Ovary (tissue), 9 donors: ENCODE results near the gene ACAP3. TPM values are rescaled to one million over a fixed set of nuclear protein-coding genes. Genes with fewer than 3 reads are reported as not detected.

Source experiments
- DNase-seq, 5 donors: peaks; one replicate each; pipeline ENCODE4 v3.0.0-alpha.2; 2019 to 2020
- H3K27ac ChIP-seq, 2 donors: fragments of 200-600 bp; one replicate each; pipeline versions ENCODE4 v1.5.1 to v1.8.0; 2019 to 2022
- H3K27me3 ChIP-seq: fragments of 200-600 bp; one replicate; pipeline ENCODE4 v1.8.0; 2022
- H3K36me3 ChIP-seq: fragments of 200-600 bp; sonication (generic); one replicate; pipeline ENCODE4 v1.5.1; 2019
- H3K4me1 ChIP-seq: one replicate; pipeline ENCODE4 v1.8.1; 2013; ENCODE audit warnings: mild to moderate bottlenecking, moderate library complexity; ENCODE audit not compliant: insufficient read depth
- H3K4me3 ChIP-seq: fragments of 200-600 bp; sonication (generic); one replicate; pipeline ENCODE4 v1.5.1; 2017
- H3K9me3 ChIP-seq, 2 donors: fragments of 200-600 bp in 1 of 2; sonication (generic) in 1 of 2; one replicate each; pipeline versions ENCODE4 v1.5.1 to v1.8.1; 2013 to 2019; ENCODE audit warnings: mild to moderate bottlenecking in 1 of 2, moderate library complexity in 1 of 2
- CTCF ChIP-seq, 3 donors: fragments of 450-650 bp in 2 of 3; fragments of 200-600 bp in 1 of 3; IDR thresholded peaks; one replicate each; pipeline versions ENCODE4 v1.5.1 to v1.8.0; 2016 to 2022; ENCODE audit warnings: antibody characterized with exemption in 3 of 3, mild to moderate bottlenecking in 1 of 3
- EP300 ChIP-seq: sonication (generic); formaldehyde crosslinking; IDR thresholded peaks from one replicate; pipeline ENCODE4 v1.6.1; 2017; ENCODE audit warnings: antibody characterized with exemption
- POLR2A ChIP-seq: fragments of 450-650 bp; IDR thresholded peaks from one replicate; pipeline ENCODE4 v1.6.1; 2017; ENCODE audit warnings: antibody characterized with exemption, mild to moderate bottlenecking, moderate library complexity
- WGBS, 3 donors: extraction: QIAGEN DNeasy Blood & Tissue Kit in 1 of 3; methylation state at CpG; one replicate each; pipeline versions ENCODE4 v1.1.5 to v1.1.7; 2013 to 2017; 5-methylcytosine and 5-hydroxymethylcytosine counted together
- intact Hi-C, 4 donors: fragments of 100-400 bp; cut with DNase I; formaldehyde crosslinking; loops; one replicate each; pipeline versions ENCODE4 v1.11.0 to v1.15.1; 2022 to 2023
- polyA plus RNA-seq, 2 donors: library from polyadenylated mRNA; stranded (reverse); fragments of 200-250 nt in 1 of 2; fragments of 350-450 nt in 1 of 2; fragmentation: Illumina TruSeq in 1 of 2; extraction: RNeasy Lipid Tissue Mini Kit (QIAGEN cat#74804) in 1 of 2; gene quantifications; one replicate each; pipeline ENCODE4 v1.2.3, GENCODE V29; 2013 to 2014
- total RNA-seq, 7 donors: library from RNA; depleted of rRNA in 2 of 7; stranded (reverse); fragments of >200 nt in 2 of 7; fragmentation: NEBNext Ultra II Directional in 3 of 7; extraction: Animal tissue kit (Norgen Biotek cat#: 25700) in 3 of 7; gene quantifications; one replicate each; pipeline versions ENCODE4 v1.1.0 to v1.2.4, GENCODE V29; 2016 to 2023
- donor health status: DM: no; HTN: no; CAD: no; lungs with moderate emphysema.
- donor health status: DM: no; HTN: no; CAD: no.
- donor health status: Bipolar disorder and iron deficiency.
- donor health status: DM: yes; HTN: yes; CAD: no.
- donor health status: DM: no; HTN: no; CAD: no.
- donor health status: DM: yes; HTN: yes; CAD: no.

The ACAP3 gene
- total and polyA plus RNA-seq, 9 donors: 3.5 to 62.4 (median 45.1) TPM

GRCh38 chr1:1305300-1306069, 2.2 kb downstream of the ACAP3 start:
- Histone ChIP-seq H3K9me3 (no peaks in the 10 kb centered on the region), H3K4me1 (peaks cover 32% of the 10 kb centered on the region), H3K4me3 (peak overlapping the region; percentile 46), H3K36me3 (no peaks in the 10 kb centered on the region), H3K27me3 (no peaks in the 10 kb centered on the region), H3K27ac (peak overlapping the region; percentile 76 to 79)
- no peak for TF ChIP-seq CTCF (IDR thresholded peaks at IDR 0.05)
- no peak for TF ChIP-seq POLR2A
- no peak for TF ChIP-seq EP300
- 26 to 31% (median 30%) methylated on average over 22 to 25 of the region's 25 CpGs for WGBS, 3 donors
- intact Hi-C loops: no loop called here
- peak; percentile 75 to 81 (median 79) for DNase-seq

GRCh38 chr1:1304331-1305299, 3.1 kb downstream of the ACAP3 start:
- Histone ChIP-seq H3K9me3 (no peaks in the 10 kb centered on the region), H3K4me1 (peaks cover 32% of the 10 kb centered on the region), H3K36me3 (no peaks in the 10 kb centered on the region), H3K27me3 (no peaks in the 10 kb centered on the region), H3K4me3 (peak overlapping the region; percentile 46), H3K27ac (peak overlapping the region; percentile 76 to 79)
- WGBS, 3 donors: 9 to 15% (median 13%) methylated on average over 24 to 29 of the region's 29 CpGs
- peak; percentile 26 for TF ChIP-seq POLR2A
- peak in 1 of 3 donors; percentile 26 for TF ChIP-seq CTCF (IDR thresholded peaks at IDR 0.05)
- TF ChIP-seq EP300: no peak
- DNase-seq: peak; percentile 87 to 92 (median 90)
- intact Hi-C loops: no loop called here

DNA sequence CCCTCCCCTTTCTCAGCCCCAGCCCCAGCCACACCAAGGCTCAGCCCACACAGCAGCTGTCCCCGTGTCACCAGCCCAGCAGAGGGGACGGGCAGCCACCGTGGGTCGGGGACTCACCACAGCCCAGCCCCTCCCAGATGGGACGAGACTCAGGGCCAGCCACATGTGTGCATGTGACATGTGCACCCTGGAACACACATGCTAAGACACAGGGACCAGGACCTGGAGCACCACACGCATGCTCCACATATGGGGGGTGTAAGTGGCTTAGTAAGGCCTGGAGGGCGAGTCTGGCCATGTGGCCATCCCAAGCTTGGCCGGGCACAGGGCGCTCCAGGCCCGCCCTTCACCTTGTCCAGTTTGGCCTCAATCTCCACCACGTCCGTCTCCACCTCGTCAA, 4.0 kb downstream of the ACAP3 start:
- peaks cover 24% of the 10 kb centered on the region for H3K4me1 ChIP-seq
- peak overlapping the region; percentile 76 to 79 for H3K27ac ChIP-seq
- peak in 1 of 5 donors; percentile 52 for DNase-seq
- no peak overlapping the region for H3K4me3 ChIP-seq
- TF ChIP-seq POLR2A: no peak
- TF ChIP-seq EP300: no peak
- TF ChIP-seq CTCF (IDR thresholded peaks at IDR 0.05): no peak
- H3K36me3 ChIP-seq: no peaks in the 10 kb centered on the region
- WGBS, 3 donors: 66 to 76% (median 73%) methylated on average over 6 to 13 of the region's 13 CpGs
- intact Hi-C loops: no loop called here
- no peaks in the 10 kb centered on the region for H3K9me3 ChIP-seq
- no peaks in the 10 kb centered on the region for H3K27me3 ChIP-seq

GRCh38 chr1:1302951-1303509, 4.7 kb downstream of the ACAP3 start:
- intact Hi-C loops: no loop called here
- H3K4me3 ChIP-seq: no peak overlapping the region
- no peak overlapping the region for H3K27ac ChIP-seq
- no peak for TF ChIP-seq EP300
- WGBS, 3 donors: 80 to 83% (median 82%) methylated on average over 31 of the region's 31 CpGs
- H3K27me3 ChIP-seq: no peaks in the 10 kb centered on the region
- peaks cover 24% of the 10 kb centered on the region for H3K4me1 ChIP-seq
- peak in 2 of 5 donors; percentile 19 to 55 for DNase-seq
- no peaks in the 10 kb centered on the region for H3K36me3 ChIP-seq
- no peaks in the 10 kb centered on the region for H3K9me3 ChIP-seq
